HEK293 (cell line): ENCODE data around the gene CACNA2D3.

Source experiments
- CTCF ChIA-PET: fragments of 350-600 bp; formaldehyde crosslinking; extraction: SDS; loops from one replicate; lab custom pipeline; 2021; ENCODE audit warnings: antibody characterized with exemption; lab: Yijun Ruan, JAX
- POLR2A ChIA-PET: fragments of 300-600 bp; formaldehyde crosslinking; extraction: SDS; loops from one replicate; lab custom pipeline; 2020; ENCODE audit warnings: antibody characterized with exemption, inconsistent platforms; lab: Yijun Ruan, JAX
- H3K27ac ChIP-seq: fragments of 200-500 bp; sonication (Bioruptor generic); 2 replicates; pipeline ENCODE4 v1.5.1; 2014; ENCODE audit warnings: low read depth, low read length, control low read depth, inconsistent platforms; ENCODE audit errors: extremely low read depth
- H3K36me3 ChIP-seq, 2 experiments: fragments of 200-500 bp in 1 of 2; sonication (Bioruptor generic) in 1 of 2; 1 replicate in 1 of 2; 2 replicates in 1 of 2; pipeline ENCODE4 v1.5.1; 2014 to 2017; ENCODE audit warnings: inconsistent platforms in 2 of 2, low read length in 2 of 2; ENCODE audit not compliant: control insufficient read depth in 2 of 2, insufficient read depth in 1 of 2
- H3K4me1 ChIP-seq: fragments of 200-500 bp; sonication (Bioruptor generic); 2 replicates; pipeline ENCODE4 v1.5.1; 2014; ENCODE audit warnings: mild to moderate bottlenecking, low read length, inconsistent platforms; ENCODE audit not compliant: control insufficient read depth, insufficient read depth
- H3K4me3 ChIP-seq: 2 replicates; pipeline ENCODE4 v1.5.1; 2011; ENCODE audit warnings: low read depth, mild to moderate bottlenecking, control low read depth, low read length, moderate library complexity
- H3K9me3 ChIP-seq: fragments of 200-500 bp; sonication (Bioruptor generic); 2 replicates; pipeline ENCODE4 v1.5.1; 2014; ENCODE audit warnings: low read depth, low read length, inconsistent platforms; ENCODE audit not compliant: control insufficient read depth, insufficient read depth
- BCL11A ChIP-seq: fragments of 450-650 bp; formaldehyde crosslinking; IDR thresholded peaks from 2 replicates; pipeline ENCODE4 v1.5.1; 2016; ENCODE audit warnings: low read depth, missing biosample characterization, missing genetic modification characterization
- GLI4 ChIP-seq: fragments of 450-650 bp; formaldehyde crosslinking; IDR thresholded peaks from 2 replicates; pipeline ENCODE4 v1.5.1; 2016; ENCODE audit warnings: missing biosample characterization, missing genetic modification characterization
- HOXA7 ChIP-seq: sonication (generic); formaldehyde crosslinking; IDR thresholded peaks from 2 replicates; pipeline ENCODE4 v1.8.1; 2022; ENCODE audit warnings: missing genetic modification reagents, borderline replicate concordance
- IKZF3 ChIP-seq: fragments of 450-650 bp; IDR thresholded peaks from 2 replicates; pipeline ENCODE4 v1.5.0; 2018; ENCODE audit warnings: missing biosample characterization, mild to moderate bottlenecking, missing genetic modification characterization, moderate library complexity
- KLF10 ChIP-seq: fragments of 450-650 bp; IDR thresholded peaks from 2 replicates; pipeline ENCODE4 v1.5.1; 2018; ENCODE audit warnings: missing biosample characterization, mild to moderate bottlenecking, missing genetic modification characterization
- KLF16 ChIP-seq: fragments of 450-650 bp; formaldehyde crosslinking; IDR thresholded peaks from 2 replicates; pipeline ENCODE4 v1.5.1; 2017; ENCODE audit warnings: missing biosample characterization, missing genetic modification characterization
- KLF9 ChIP-seq: fragments of 450-650 bp; formaldehyde crosslinking; IDR thresholded peaks from 2 replicates; pipeline ENCODE4 v1.5.1; 2016; ENCODE audit warnings: missing biosample characterization, missing genetic modification characterization, low read depth
- RBAK ChIP-seq: fragments of 450-650 bp; formaldehyde crosslinking; IDR thresholded peaks from 2 replicates; pipeline ENCODE4 v1.5.1; 2016; ENCODE audit warnings: missing biosample characterization, missing genetic modification characterization
- TCF7L2 ChIP-seq: IDR thresholded peaks from 2 replicates; pipeline ENCODE4 v1.6.1; 2011; ENCODE audit warnings: low read depth, mild to moderate bottlenecking, inconsistent platforms, low read length, moderate library complexity, borderline replicate concordance
- TRIM28 ChIP-seq: IDR thresholded peaks from 2 replicates; pipeline ENCODE4 v1.6.1; 2011; ENCODE audit warnings: low read length, control low read depth, borderline replicate concordance
- WT1 ChIP-seq: fragments of 450-650 bp; formaldehyde crosslinking; IDR thresholded peaks from 2 replicates; pipeline ENCODE4 v1.5.1; 2016; ENCODE audit warnings: missing biosample characterization, missing genetic modification characterization
- ZBTB1 ChIP-seq: fragments of 450-650 bp; formaldehyde crosslinking; IDR thresholded peaks from 2 replicates; pipeline ENCODE4 v1.5.1; 2016; ENCODE audit warnings: missing biosample characterization, missing genetic modification characterization
- ZBTB17 ChIP-seq: fragments of 450-650 bp; formaldehyde crosslinking; IDR thresholded peaks from 2 replicates; pipeline ENCODE4 v1.5.1; 2016; ENCODE audit warnings: missing biosample characterization, missing genetic modification characterization
- ZBTB21 ChIP-seq: fragments of 450-650 bp; formaldehyde crosslinking; IDR thresholded peaks from 2 replicates; pipeline ENCODE4 v1.5.1; 2017; ENCODE audit warnings: missing biosample characterization, missing genetic modification characterization
- ZNF114 ChIP-seq: fragments of 450-650 bp; formaldehyde crosslinking; IDR thresholded peaks from 2 replicates; pipeline ENCODE4 v1.5.0; 2017; ENCODE audit warnings: missing biosample characterization, missing genetic modification characterization
- ZNF138 ChIP-seq: fragments of 450-650 bp; formaldehyde crosslinking; IDR thresholded peaks from 2 replicates; pipeline ENCODE4 v1.5.1; 2016; ENCODE audit warnings: missing biosample characterization, missing genetic modification characterization, borderline replicate concordance
- ZNF19 ChIP-seq: fragments of 450-650 bp; formaldehyde crosslinking; IDR thresholded peaks from 2 replicates; pipeline ENCODE4; 2016; ENCODE audit warnings: missing biosample characterization, missing genetic modification characterization, low read depth
- ZNF24 ChIP-seq: fragments of 450-650 bp; formaldehyde crosslinking; IDR thresholded peaks from 2 replicates; pipeline ENCODE4 v1.5.1; 2016; ENCODE audit warnings: missing biosample characterization, missing genetic modification characterization
- ZNF266 ChIP-seq: fragments of 450-650 bp; formaldehyde crosslinking; IDR thresholded peaks from 2 replicates; pipeline ENCODE4 v1.5.1; 2016; ENCODE audit warnings: missing biosample characterization, missing genetic modification characterization, low read depth
- ZNF274 ChIP-seq, 2 experiments: fragments of 200-500 bp in 1 of 2; fragments of 450-650 bp in 1 of 2; sonication (Bioruptor generic) in 1 of 2; formaldehyde crosslinking in 1 of 2; IDR thresholded peaks; 2 replicates each; pipeline versions ENCODE4 v1.5.1 to v1.6.1; 2014 to 2016; ENCODE audit warnings: borderline replicate concordance in 1 of 2, inconsistent platforms in 1 of 2, low read length in 1 of 2, missing biosample characterization in 1 of 2, missing genetic modification characterization in 1 of 2
- ZNF311 ChIP-seq: fragments of 450-650 bp; formaldehyde crosslinking; IDR thresholded peaks from 2 replicates; pipeline ENCODE4 v1.5.1; 2017; ENCODE audit warnings: missing biosample characterization, missing genetic modification characterization, borderline replicate concordance
- ZNF324 ChIP-seq: fragments of 450-650 bp; formaldehyde crosslinking; IDR thresholded peaks from 2 replicates; pipeline ENCODE4 v1.5.1; 2016; ENCODE audit warnings: missing biosample characterization, missing genetic modification characterization
- ZNF335 ChIP-seq: fragments of 450-650 bp; formaldehyde crosslinking; conservative IDR thresholded peaks from 2 replicates; pipeline ENCODE4 v1.5.1; 2016; ENCODE audit warnings: missing biosample characterization, missing genetic modification characterization
- ZNF391 ChIP-seq: fragments of 450-650 bp; formaldehyde crosslinking; IDR thresholded peaks from 2 replicates; pipeline ENCODE4 v1.5.1; 2016; ENCODE audit warnings: low read depth, missing biosample characterization, missing genetic modification characterization, borderline replicate concordance
- ZNF404 ChIP-seq: fragments of 450-650 bp; formaldehyde crosslinking; IDR thresholded peaks from 2 replicates; pipeline ENCODE4 v1.5.1; 2017; ENCODE audit warnings: missing biosample characterization, missing genetic modification characterization
- ZNF48 ChIP-seq: fragments of 450-650 bp; formaldehyde crosslinking; IDR thresholded peaks from 2 replicates; pipeline ENCODE4 v1.5.1; 2016; ENCODE audit warnings: missing biosample characterization, missing genetic modification characterization
- ZNF510 ChIP-seq: fragments of 450-650 bp; formaldehyde crosslinking; IDR thresholded peaks from 2 replicates; pipeline ENCODE4 v1.5.1; 2018; ENCODE audit warnings: mild to moderate bottlenecking, missing genetic modification characterization, missing biosample characterization; ENCODE audit not compliant: insufficient replicate concordance
- ZNF530 ChIP-seq: fragments of 450-650 bp; formaldehyde crosslinking; IDR thresholded peaks from 2 replicates; pipeline ENCODE4 v1.5.1; 2016; ENCODE audit warnings: low read depth, missing biosample characterization, missing genetic modification characterization
- ZNF544 ChIP-seq: fragments of 450-650 bp; formaldehyde crosslinking; IDR thresholded peaks from 2 replicates; pipeline ENCODE4 v1.5.0; 2017; ENCODE audit warnings: missing biosample characterization, missing genetic modification characterization
- ZNF629 ChIP-seq: fragments of 450-650 bp; formaldehyde crosslinking; IDR thresholded peaks from 2 replicates; pipeline ENCODE4 v1.5.1; 2017; ENCODE audit warnings: missing biosample characterization, missing genetic modification characterization
- ZNF654 ChIP-seq: fragments of 450-650 bp; formaldehyde crosslinking; IDR thresholded peaks from 2 replicates; pipeline ENCODE4 v1.5.1; 2016; ENCODE audit warnings: low read depth, missing biosample characterization, missing genetic modification characterization
- ZNF707 ChIP-seq: fragments of 450-650 bp; formaldehyde crosslinking; IDR thresholded peaks from 2 replicates; pipeline ENCODE4 v1.5.1; 2016; ENCODE audit warnings: missing biosample characterization, missing genetic modification characterization

The CACNA2D3 gene

GRCh38 chr3:54764911-54765310 lies 642.6 kb downstream of the CACNA2D3 start:
- H3K4me3 ChIP-seq: no peak overlapping the region
- no peaks in the 10 kb centered on the region for H3K4me1 ChIP-seq
- no peaks in the 10 kb centered on the region for H3K9me3 ChIP-seq
- no peak overlapping the region for H3K27ac ChIP-seq
- POLR2A ChIA-PET: no interaction called here
- no peaks in the 10 kb centered on the region for H3K36me3 ChIP-seq
- CTCF ChIA-PET: interaction anchor here (0.6 kb wide), 1 partner anchor 115 kb away, joined by 3 read pairs; no protein-coding TSS in a partner anchor
- TF ChIP-seq ZNF48 (tag by site-specific recombination): no peak
- no peak for TF ChIP-seq ZNF266

- ChIA-PET POLR2A (no interaction called here), CTCF (no interaction called here)
- Histone ChIP-seq H3K4me3 (no peak overlapping the region), H3K4me1 (no peaks in the 10 kb centered on the region), H3K36me3 (no peaks in the 10 kb centered on the region), H3K9me3 (no peaks in the 10 kb centered on the region), H3K27ac (no peak overlapping the region)
- TF ChIP-seq ZNF311 (tag by site-specific recombination): no peak
- TF ChIP-seq ZNF24 (tag by site-specific recombination): no peak
- TF ChIP-seq ZNF510 (tag by site-specific recombination): no peak
- TF ChIP-seq GLI4 (tag by site-specific recombination): no peak
- TF ChIP-seq ZNF391 (tag by site-specific recombination): no peak
- no peak for TF ChIP-seq ZBTB21 (tag by site-specific recombination)
- TF ChIP-seq ZNF335 (tag by site-specific recombination): no peak
- TF ChIP-seq ZBTB1 (tag by site-specific recombination): no peak
- TF ChIP-seq, all 188 proteins: peak for 0
Observed at GRCh38 chr3:54771050-54771449, 648.7 kb downstream of the CACNA2D3 start.

GRCh38 chr3:54772051-54772450 lies 649.7 kb downstream of the CACNA2D3 start:
- CTCF ChIA-PET: no interaction called here

GRCh38 chr3:54772746-54773145 lies 650.4 kb downstream of the CACNA2D3 start:
- no peak overlapping the region for H3K27ac ChIP-seq
- no peaks in the 10 kb centered on the region for H3K4me1 ChIP-seq
- H3K36me3 ChIP-seq: no peaks in the 10 kb centered on the region
- no peaks in the 10 kb centered on the region for H3K9me3 ChIP-seq
- ChIA-PET POLR2A (no interaction called here), CTCF (no interaction called here)
- no peak overlapping the region for H3K4me3 ChIP-seq
- TF ChIP-seq ZNF707 (tag by site-specific recombination): no peak
- no peak for TF ChIP-seq ZNF274 (IDR thresholded peaks at IDR 0.05; ENCODE audit: low read length)
- TF ChIP-seq ZNF274 (tag by site-specific recombination; IDR thresholded peaks at IDR 0.05; ENCODE audit: borderline replicate concordance): no peak
- TF ChIP-seq ZNF19: no peak
- TF ChIP-seq HOXA7 (CRISPR knock-in tag): no peak
- no peak for TF ChIP-seq ZNF48 (tag by site-specific recombination)
- TF ChIP-seq ZBTB17 (tag by site-specific recombination): no peak
- TF ChIP-seq ZNF324 (tag by site-specific recombination): no peak
- no peak for TF ChIP-seq KLF10
- TF ChIP-seq ZNF138 (tag by site-specific recombination): no peak
- no peak for TF ChIP-seq ZNF404 (tag by site-specific recombination)
- no peak for TF ChIP-seq TCF7L2
- TF ChIP-seq TRIM28: no peak
- TF ChIP-seq BCL11A (tag by site-specific recombination): no peak
- no peak for TF ChIP-seq ZNF544
- TF ChIP-seq KLF9 (tag by site-specific recombination): no peak
- no peak for TF ChIP-seq KLF16 (tag by site-specific recombination)

More at GRCh38 chr3:54772051-54772450, 649.7 kb downstream of the CACNA2D3 start:
- TF ChIP-seq ZNF530 (tag by site-specific recombination): no peak
- no peak for TF ChIP-seq WT1 (tag by site-specific recombination)
- TF ChIP-seq RBAK (tag by site-specific recombination): no peak
- no peak for TF ChIP-seq ZNF114
- no peak for TF ChIP-seq ZNF654
- TF ChIP-seq BCL11A (tag by site-specific recombination): no peak
- no peak for TF ChIP-seq ZNF629 (tag by site-specific recombination)
- TF ChIP-seq IKZF3 (tag by site-specific recombination): no peak
- no peak for TF ChIP-seq ZNF19
- Histone ChIP-seq H3K36me3 (no peaks in the 10 kb centered on the region), H3K9me3 (no peaks in the 10 kb centered on the region), H3K4me1 (no peaks in the 10 kb centered on the region), H3K4me3 (no peak overlapping the region), H3K27ac (no peak overlapping the region)
- POLR2A ChIA-PET: no interaction called here
